HepG2 (cell line): Measurements from ENCODE around the gene LIPH. TPM values are rescaled to one million over a fixed set of nuclear protein-coding genes. Genes with fewer than 3 reads are reported as not detected.
A peak's percentile ranks its signal among the peaks of the same experiment; 100 is the strongest.

Source experiments
- ATAC-seq: fragments of 200-7000 bp; cut with Tn5 transposase; 3 replicates; pipeline ENCODE4 v1.9.1; 2020; ENCODE audit warnings: mild to moderate bottlenecking, moderate library complexity
- BruUV-seq: library from RNA; stranded (reverse); fragments of 400-500 nt; replicated peaks from 2 replicates; lab custom pipeline; 2021; lab: Mats Ljungman, UMichigan
- CTCF ChIA-PET: fragments of 300-600 bp; formaldehyde crosslinking; extraction: SDS; loops from one replicate; lab custom pipeline; 2021; ENCODE audit warnings: low total read pairs, inconsistent platforms, low intra/inter-chr PET ratio; lab: Yijun Ruan, JAX
- POLR2A ChIA-PET: fragments of 350-600 bp; sonication (Branson Sonifier 250); formaldehyde crosslinking; loops from one replicate; lab custom pipeline; 2020; ENCODE audit warnings: antibody characterized with exemption, inconsistent platforms; lab: Yijun Ruan, JAX
- DNase-seq: peaks from one replicate; pipeline ENCODE4 v3.0.0-alpha.2; 2015; ENCODE audit warnings: low spot score
- FAIRE-seq: peaks from 3 replicates; lab custom pipeline; 2011; peaks lifted over from hg19 to GRCh38; lab: Jason Lieb, UNC
- H2AFZ ChIP-seq: one replicate; pipeline ENCODE4 v1.6.1; 2011; ENCODE audit warnings: low read length, inconsistent platforms
- H3K27ac ChIP-seq: fragments of 300-600 bp; 3 replicates; pipeline ENCODE4 v1.8.0; 2011; ENCODE audit warnings: mixed run types, mild to moderate bottlenecking, mixed read lengths, low read length, inconsistent platforms; ENCODE audit not compliant: insufficient read depth; ENCODE audit errors: extremely low read length
- H3K27me3 ChIP-seq, 2 experiments: fragments of 200-600 bp in 1 of 2; 2 replicates in 1 of 2; 3 replicates in 1 of 2; pipeline versions ENCODE4 v1.6.0 to v1.8.0; 2011; ENCODE audit warnings: low read length in 2 of 2, mild to moderate bottlenecking in 2 of 2, moderate library complexity in 2 of 2, inconsistent platforms in 1 of 2; ENCODE audit not compliant: insufficient read depth in 2 of 2, control insufficient read depth in 1 of 2
- H3K36me3 ChIP-seq, 2 experiments: fragments of 200-600 bp in 1 of 2; replicated peaks in 1 of 2; 2 replicates in 1 of 2; 3 replicates in 1 of 2; pipeline versions ENCODE4 v1.5.1 to v1.8.0; 2011; ENCODE audit warnings: low read length in 2 of 2, inconsistent platforms in 1 of 2; ENCODE audit not compliant: insufficient read depth in 2 of 2, control insufficient read depth in 1 of 2
- H3K4me1 ChIP-seq: 2 replicates; pipeline ENCODE4 v1.5.1; 2012; ENCODE audit warnings: low read length, inconsistent platforms; ENCODE audit not compliant: insufficient read depth
- H3K4me2 ChIP-seq: 2 replicates; pipeline ENCODE4 v1.6.0; 2011; ENCODE audit warnings: low read depth, low read length, inconsistent platforms
- H3K4me3 ChIP-seq, 3 experiments: fragments of 200-600 bp in 1 of 3; sonication (generic), shearing (Covaris generic) in 1 of 3; replicated peaks in 1 of 3; 2 replicates each; pipeline ENCODE4 v1.5.1; 2011 to 2016; ENCODE audit warnings: low read length in 3 of 3, inconsistent platforms in 2 of 3, low read depth in 2 of 3, mild to moderate bottlenecking in 2 of 3, control low read depth in 1 of 3, mixed read lengths in 1 of 3; ENCODE audit not compliant: insufficient read depth in 1 of 3
- H3K79me2 ChIP-seq: one replicate; pipeline ENCODE4 v1.6.1; 2011; ENCODE audit warnings: low read length, inconsistent platforms; ENCODE audit not compliant: insufficient read depth
- H3K9ac ChIP-seq: 2 replicates; pipeline ENCODE4 v1.6.0; 2011; ENCODE audit warnings: mild to moderate bottlenecking, low read depth, low read length, inconsistent platforms; ENCODE audit not compliant: insufficient read depth
- H3K9me3 ChIP-seq: 2 replicates; pipeline ENCODE4 v1.5.1; 2012; ENCODE audit warnings: mild to moderate bottlenecking, low read length
- H4K20me1 ChIP-seq: 2 replicates; pipeline ENCODE4 v1.6.0; 2011; ENCODE audit warnings: inconsistent platforms, mild to moderate bottlenecking, low read length, moderate library complexity; ENCODE audit not compliant: insufficient read depth
- AGO1 ChIP-seq: fragments of 200-400 bp; formaldehyde crosslinking; IDR thresholded peaks from 2 replicates; pipeline ENCODE4 v1.6.1; 2017; ENCODE audit warnings: mild to moderate bottlenecking, low read depth, low read length, moderate library complexity; ENCODE audit not compliant: poor library complexity, severe bottlenecking
- CBX1 ChIP-seq: IDR thresholded peaks from one replicate; pipeline ENCODE4 v1.6.1; 2016; ENCODE audit warnings: antibody characterized with exemption, low read depth
- CTCF ChIP-seq: sonication (generic); formaldehyde crosslinking; IDR thresholded peaks from 2 replicates; pipeline ENCODE4 v1.5.0; 2020; ENCODE audit warnings: mild to moderate bottlenecking, missing genetic modification reagents, moderate library complexity
- DDIT3 ChIP-seq: sonication (generic); formaldehyde crosslinking; IDR thresholded peaks from 2 replicates; pipeline ENCODE4 v1.4.0; 2020; ENCODE audit warnings: mild to moderate bottlenecking, missing genetic modification reagents
- JUND ChIP-seq: sonication (generic); formaldehyde crosslinking; IDR thresholded peaks from 2 replicates; pipeline ENCODE4 v1.8.0; 2022; ENCODE audit warnings: mild to moderate bottlenecking, missing genetic modification reagents
- KDM3A ChIP-seq: IDR thresholded peaks from 2 replicates; pipeline ENCODE4 v1.6.1; 2018; ENCODE audit warnings: low read depth, missing compliant biosample characterization
- MBNL3 ChIP-seq: fragments of 250-450 bp; sonication (Bioruptor Pico); conservative IDR thresholded peaks from 2 replicates; pipeline ENCODE4 v1.8.0; 2022; ENCODE audit warnings: mild to moderate bottlenecking, inconsistent platforms
- MTF1 ChIP-seq: sonication (generic); formaldehyde crosslinking; IDR thresholded peaks from 2 replicates; pipeline ENCODE4 v1.5.0; 2020; ENCODE audit warnings: missing genetic modification reagents
- NKX3-1 ChIP-seq: sonication (generic); formaldehyde crosslinking; IDR thresholded peaks from 2 replicates; pipeline ENCODE4 v1.5.0; 2020; ENCODE audit warnings: missing genetic modification reagents
- NR2C2 ChIP-seq: sonication (generic); formaldehyde crosslinking; IDR thresholded peaks from 2 replicates; pipeline ENCODE4 v1.4.0; 2020; ENCODE audit warnings: missing genetic modification reagents, mild to moderate bottlenecking, moderate library complexity, borderline replicate concordance
- PCBP2 ChIP-seq: fragments of 200-400 bp; formaldehyde crosslinking; optimal IDR thresholded peaks from 2 replicates; pipeline ENCODE3; 2018; ENCODE audit warnings: low read length, low read depth; ENCODE audit not compliant: poor library complexity, severe bottlenecking
- POLR2AphosphoS5 ChIP-seq: IDR thresholded peaks from 2 replicates; pipeline ENCODE4 v1.6.1; 2012; ENCODE audit warnings: low read depth, low read length
- RBM22 ChIP-seq: fragments of 200-400 bp; formaldehyde crosslinking; optimal IDR thresholded peaks from 2 replicates; pipeline ENCODE3; 2017; ENCODE audit warnings: mild to moderate bottlenecking, low read length, moderate library complexity
- RFX5 ChIP-seq: IDR thresholded peaks from 2 replicates; pipeline ENCODE4 v1.6.1; 2011; ENCODE audit warnings: low read depth, low read length, improper control_type of control experiment
- SP2 ChIP-seq: sonication (generic); formaldehyde crosslinking; IDR thresholded peaks from 2 replicates; pipeline ENCODE4 v1.5.1; 2020; ENCODE audit warnings: mild to moderate bottlenecking, missing genetic modification reagents
- TFDP2 ChIP-seq: sonication (generic); formaldehyde crosslinking; IDR thresholded peaks from 2 replicates; pipeline ENCODE4 v1.4.0; 2020; ENCODE audit warnings: missing genetic modification reagents
- ZFP82 ChIP-seq: sonication (generic); formaldehyde crosslinking; IDR thresholded peaks from 2 replicates; pipeline ENCODE4 v1.5.1; 2020; ENCODE audit warnings: mild to moderate bottlenecking, missing genetic modification reagents, borderline replicate concordance
- ZNF451 ChIP-seq: sonication (generic); formaldehyde crosslinking; IDR thresholded peaks from 2 replicates; pipeline ENCODE4 v1.5.0; 2020; ENCODE audit warnings: mild to moderate bottlenecking, missing genetic modification reagents
- ZNF460 ChIP-seq: sonication (generic); formaldehyde crosslinking; IDR thresholded peaks from 2 replicates; pipeline ENCODE4 v1.5.1; 2020; ENCODE audit warnings: missing genetic modification reagents, mild to moderate bottlenecking, borderline replicate concordance
- ZNF768 ChIP-seq: sonication (generic); formaldehyde crosslinking; IDR thresholded peaks from 2 replicates; pipeline ENCODE4 v1.4.0; 2020; ENCODE audit warnings: missing genetic modification reagents
- WGBS: methylation state at CpG from one replicate; pipeline ENCODE4 v1.1.6; 2017; ENCODE audit warnings: low lambda C conversion rate; 5-methylcytosine and 5-hydroxymethylcytosine counted together
- in situ Hi-C: cut with HindIII; loops from 2 replicates; pipeline ENCODE4 v1.10.0; 2017; ENCODE audit warnings: low pct_unique_long_range_greater_than_20kb; ENCODE audit not compliant: extremely low pct_ligation_motif_present
- intact Hi-C: fragments of 100-400 bp; cut with micrococcal nuclease; formaldehyde crosslinking; loops from one replicate; pipeline ENCODE4 v1.10.0; 2022; ENCODE audit not compliant: unreplicated experiment
- polyA plus RNA-seq, 8 experiments: library from polyadenylated mRNA; depleted of rRNA in 3 of 8; stranded (reverse) in 7 of 8; unstranded in 1 of 8; fragments of >200 nt; fragmentation: Illumina TruSeq in 4 of 8; extraction: Trizol in 4 of 8; gene quantifications; 2 replicates each; pipeline versions ENCODE4 v1.2.1 to v1.2.3, GENCODE V29; 2011 to 2016; ENCODE audit warnings: low read depth in 4 of 8, missing spikeins in 1 of 8, mixed read lengths in 1 of 8; ENCODE audit not compliant: insufficient read depth in 1 of 8
- total RNA-seq, 5 experiments: library from RNA; depleted of rRNA; stranded (reverse); fragments of >200 nt; fragmentation: Illumina TruSeq; extraction: Trizol; gene quantifications; 2 replicates each; pipeline ENCODE4 v1.2.3, GENCODE V29; 2016; ENCODE audit warnings: low read depth in 1 of 5

LIPH gene
- total and polyA plus RNA-seq, 2 of the 13 experiments (the other 11 are each of a cell fraction or from before 2014, with no cell fraction given), result 0.09 to 0.34 TPM

GRCh38 chr3:185498503-185499396 is 53.6 kb downstream of the LIPH start, which contains the start of gene TMEM41A (continued):
- TF ChIP-seq TFDP2 (CRISPR knock-in tag) (peak; percentile 71), KDM3A (CRISPR knock-in tag) (peak; percentile 98), ZNF460 (CRISPR knock-in tag) (peak; percentile 47; the same call in 1 of the 2 replicates), ZNF768 (CRISPR knock-in tag) (peak; percentile 90), NR2C2 (CRISPR knock-in tag) (peak; percentile 67; the same call in 1 of the 2 replicates), PCBP2 (no peak), NKX3-1 (no peak), ZNF451 (CRISPR knock-in tag) (no peak)

GRCh38 chr3:185490241-185490640 is 62.1 kb downstream of the LIPH start:
- Histone ChIP-seq H3K9me3 (no peaks in the 10 kb centered on the region), H3K9ac (no peak overlapping the region), H3K4me1 (peaks cover 20% of the 10 kb centered on the region), H2AFZ (no peak overlapping the region), H3K27ac (no peak overlapping the region), H3K4me3 (no peak overlapping the region), H3K79me2 (peaks cover 2% of the 10 kb centered on the region), H3K36me3 (peaks cover 14 to 46% of the 10 kb centered on the region in 2 experiments), H4K20me1 (0 out of 2 replicates have a peak, but pooled peaks cover 3% of the 10 kb centered on the region), H3K27me3 (no peaks in the 10 kb centered on the region), H3K4me2 (no peak overlapping the region)
- POLR2A ChIA-PET, result no interaction called here
- no TSS peak for BruUV-seq
- CTCF ChIA-PET, result no interaction called here
- intact Hi-C loops, result no loop called here
- no peak for ATAC-seq
- WGBS, result 98% methylated on average over 4 of the region's 4 CpGs
- in situ Hi-C loops, result no loop called here
- DNase-seq, result no peak
- FAIRE-seq, result no peak
- no peak for TF ChIP-seq SP2
- TF ChIP-seq JUND (CRISPR knock-in tag), result no peak
- TF ChIP-seq RBM22, result peak; percentile 64
- TF ChIP-seq POLR2AphosphoS5, result peak; percentile 34; the same call in 1 of the 2 replicates
- no peak for TF ChIP-seq ZFP82
- TF ChIP-seq MTF1 (CRISPR knock-in tag), result no peak
- TF ChIP-seq MBNL3 (CRISPR knock-in tag), result no peak
- no peak for TF ChIP-seq DDIT3 (CRISPR knock-in tag)
- no peak for TF ChIP-seq CBX1
- no peak for TF ChIP-seq CTCF
- TF ChIP-seq RFX5, result no peak
- no peak for TF ChIP-seq AGO1
